ENCODE measurements around the gene HTR2A. TPM values are rescaled to one million over a fixed set of nuclear protein-coding genes. Genes with fewer than 3 reads are reported as not detected.

The HTR2A gene
- polyA plus RNA-seq, 1 donor from 2014 or later: 0.20 TPM

- Histone ChIP-seq H3K27ac (ENCODE audit: low read length) (no peak overlapping the region), H2AFZ (ENCODE audit: low read depth, low read length) (no peak overlapping the region), H3K9me2 (ENCODE audit: insufficient read depth, low read length) (no peaks in the 10 kb centered on the region), H3F3A (ENCODE audit: insufficient read depth, low read length, poor library complexity, severe bottlenecking) (no peaks in the 10 kb centered on the region), H3K4me2 (ENCODE audit: low read length) (no peak overlapping the region), H3K9me3 (ENCODE audit: low read length) (no peaks in the 10 kb centered on the region), H3K9ac (ENCODE audit: low read length) (no peak overlapping the region), H3K27me3 (ENCODE audit: insufficient read depth, low read depth, low read length) (no peaks in the 10 kb centered on the region), H3K79me2 (replicated peaks; ENCODE audit: insufficient read depth, low read length) (no peaks in the 10 kb centered on the region), H3K4me3 (ENCODE audit: low read length) (no peak overlapping the region), H3K36me3 (ENCODE audit: insufficient read depth, low read length) (no peaks in the 10 kb centered on the region), H4K20me1 (ENCODE audit: insufficient read depth) (no peaks in the 10 kb centered on the region)
- TF ChIP-seq EP300 (conservative IDR thresholded peaks at IDR 0.05; ENCODE audit: poor library complexity, severe bottlenecking): no peak
- TF ChIP-seq CTCF (IDR thresholded peaks at IDR 0.05; ENCODE audit: poor library complexity, severe bottlenecking): no peak
- no peak for TF ChIP-seq EZH2 (IDR thresholded peaks at IDR 0.05; ENCODE audit: borderline replicate concordance, insufficient read depth, low read length, poor library complexity, severe bottlenecking)
- no peak for TF ChIP-seq TAF1 (IDR thresholded peaks at IDR 0.05; ENCODE audit: low read depth)
- TF ChIP-seq REST (IDR thresholded peaks at IDR 0.05; ENCODE audit: borderline replicate concordance): no peak
- TF ChIP-seq RAD21 (conservative IDR thresholded peaks at IDR 0.05): no peak
These were observed 28.8 kb downstream of the HTR2A start for GRCh38 chr13:46868091-46868490.

GRCh38 chr13:46866150-46866549, 30.7 kb downstream of the HTR2A start:
- no peak overlapping the region for H3K27ac ChIP-seq (ENCODE audit: low read length)
- no peak overlapping the region for H3K4me2 ChIP-seq (ENCODE audit: low read length)
- TF ChIP-seq POLR2AphosphoS5 (IDR thresholded peaks at IDR 0.05) (no peak), CTCF (IDR thresholded peaks at IDR 0.05; ENCODE audit: poor library complexity, severe bottlenecking) (no peak), TAF1 (IDR thresholded peaks at IDR 0.05; ENCODE audit: low read depth) (no peak), SMC3 (conservative IDR thresholded peaks at IDR 0.05; ENCODE audit: poor library complexity) (no peak), EZH2 (IDR thresholded peaks at IDR 0.05; ENCODE audit: borderline replicate concordance, insufficient read depth, low read length, poor library complexity, severe bottlenecking) (no peak), RAD21 (conservative IDR thresholded peaks at IDR 0.05) (no peak), REST (IDR thresholded peaks at IDR 0.05; ENCODE audit: borderline replicate concordance) (no peak), MXI1 (conservative IDR thresholded peaks at IDR 0.05; ENCODE audit: poor library complexity, severe bottlenecking) (no peak), EP300 (conservative IDR thresholded peaks at IDR 0.05; ENCODE audit: poor library complexity, severe bottlenecking) (no peak)
- H3K27me3 ChIP-seq (ENCODE audit: insufficient read depth, low read depth, low read length): no peaks in the 10 kb centered on the region
- no peaks in the 10 kb centered on the region for H3K79me2 ChIP-seq (replicated peaks; ENCODE audit: insufficient read depth, low read length)
- no peak overlapping the region for H3K4me3 ChIP-seq (ENCODE audit: low read length)
- no peak overlapping the region for H3K9ac ChIP-seq (ENCODE audit: low read length)
- no peaks in the 10 kb centered on the region for H3K9me2 ChIP-seq (ENCODE audit: insufficient read depth, low read length)
- H4K20me1 ChIP-seq (ENCODE audit: insufficient read depth): no peaks in the 10 kb centered on the region
- no peaks in the 10 kb centered on the region for H3K36me3 ChIP-seq (ENCODE audit: insufficient read depth, low read length)
- no peaks in the 10 kb centered on the region for H3F3A ChIP-seq (ENCODE audit: insufficient read depth, low read length, poor library complexity, severe bottlenecking)
- no peaks in the 10 kb centered on the region for H3K9me3 ChIP-seq (ENCODE audit: low read length)
- no peak overlapping the region for H2AFZ ChIP-seq (ENCODE audit: low read depth, low read length)
